CD4-positive, alpha-beta T cell treated with Interferon gamma for 1 hour (primary cell): ENCODE data around the gene HACD1.
"Not testable (repeated sequence)": the region's sequence is repeated elsewhere in the genome, so short reads cannot be mapped to it uniquely, and the experiment has no call there.

Experiments used
- DNase-seq: peaks from one replicate; pipeline ENCODE4 v3.0.0-alpha.2; 2020

The HACD1 gene

GRCh38 chr10:17643339-17643754 is 26.2 kb upstream of the HACD1 start:
- no peak for DNase-seq

- DNase-seq, result no peak
These were observed 23.2 kb upstream of the HACD1 start for GRCh38 chr10:17640331-17640816.

- no peak for DNase-seq
These were observed 20.7 kb upstream of the HACD1 start for GRCh38 chr10:17637869-17638268.

- DNase-seq, result no peak
These were observed 16.2 kb upstream of the HACD1 start for GRCh38 chr10:17633353-17633752.

- not testable (repeated sequence) for DNase-seq
These were observed 15.4 kb upstream of the HACD1 start for GRCh38 chr10:17632590-17632989.

GRCh38 chr10:17626656-17627055 is 9.5 kb upstream of the HACD1 start:
- no peak for DNase-seq

GRCh38 chr10:17624996-17625395 is 7.8 kb upstream of the HACD1 start:
- no peak for DNase-seq

GRCh38 chr10:17622061-17622460 is 4.9 kb upstream of the HACD1 start:
- no peak for DNase-seq

GRCh38 chr10:17616403-17617030 is 657 bp downstream of the HACD1 start:
- no peak for DNase-seq

- no peak for DNase-seq
These were observed 7.6 kb downstream of the HACD1 start for GRCh38 chr10:17609523-17610079.

- DNase-seq, result no peak
These were observed 9.4 kb downstream of the HACD1 start for GRCh38 chr10:17607603-17608332.

GRCh38 chr10:17607060-17607459 is 10.1 kb downstream of the HACD1 start:
- DNase-seq, result no peak

GRCh38 chr10:17606547-17607040 is 10.6 kb downstream of the HACD1 start:
- no peak for DNase-seq

- no peak for DNase-seq
These were observed 11.2 kb downstream of the HACD1 start for GRCh38 chr10:17605936-17606335.

GRCh38 chr10:17599089-17599488 is 18.1 kb downstream of the HACD1 start:
- DNase-seq, result no peak

GRCh38 chr10:17597386-17597785 is 19.8 kb downstream of the HACD1 start:
- no peak for DNase-seq

GRCh38 chr10:17590969-17591645 is 26.1 kb downstream of the HACD1 start:
- DNase-seq, result no peak

GRCh38 chr10:17589316-17589715 is 27.9 kb downstream of the HACD1 start:
- not testable (repeated sequence) for DNase-seq

- DNase-seq, result no peak
These were observed 28.8 kb downstream of the HACD1 start for GRCh38 chr10:17588420-17588819.

- not testable (repeated sequence) for DNase-seq
These were observed 29.9 kb downstream of the HACD1 start for GRCh38 chr10:17587321-17587720.

GRCh38 chr10:17586821-17587234 is 30.3 kb downstream of the HACD1 start:
- no peak for DNase-seq

- no peak for DNase-seq
These were observed 32.2 kb downstream of the HACD1 start for GRCh38 chr10:17585016-17585415.

- no peak for DNase-seq
These were observed 36.3 kb downstream of the HACD1 start for GRCh38 chr10:17580885-17581284.
